Measurements from ENCODE around the gene ZFAND2A.

ZFAND2A gene

DNA sequence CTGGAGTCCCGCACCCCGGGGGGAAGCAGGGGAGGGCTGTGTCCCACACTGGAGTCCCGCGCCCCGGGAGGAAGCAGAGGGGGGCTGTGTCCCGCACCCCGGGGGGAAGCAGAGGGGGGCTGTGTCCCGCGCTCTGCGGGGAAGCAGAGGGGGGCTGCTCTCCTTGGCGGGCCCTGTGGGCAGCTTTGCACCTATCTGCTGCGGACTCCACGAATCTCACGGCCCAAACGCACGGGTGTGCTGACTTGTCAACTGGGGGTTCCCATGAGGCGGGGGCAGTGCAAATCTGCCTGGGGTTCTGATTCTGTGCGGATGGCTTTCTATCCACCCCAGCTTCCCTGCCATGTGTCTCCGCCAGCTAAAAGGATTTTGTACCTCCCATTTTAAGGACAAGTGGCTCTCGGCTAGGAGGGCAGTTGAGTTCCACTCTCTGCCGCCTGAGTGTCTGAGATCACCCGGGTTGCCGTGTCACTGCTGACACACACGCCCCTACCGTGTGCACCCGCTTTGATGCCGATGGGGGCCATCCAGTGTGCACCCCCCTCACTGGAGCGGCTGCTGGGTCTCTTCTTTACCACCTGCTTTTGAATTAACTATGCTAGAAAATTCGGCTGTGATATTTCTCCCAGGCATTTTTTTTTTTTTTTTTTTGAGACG, 51.6 kb downstream of the ZFAND2A start:
- H3K4me1 ChIP-seq (ENCODE audit: control insufficient read depth, low read depth, low read length) = no peaks in the 10 kb centered on the region
- no peak overlapping the region for H3K9ac ChIP-seq (ENCODE audit: low read length)
- H3K36me3 ChIP-seq (ENCODE audit: control insufficient read depth, low read depth, low read length) = no peaks in the 10 kb centered on the region
- no peaks in the 10 kb centered on the region for H3K27me3 ChIP-seq (ENCODE audit: control insufficient read depth, insufficient read depth, low read length)
- H3K27ac ChIP-seq (ENCODE audit: low read length) = no peak overlapping the region
- H3K4me3 ChIP-seq (ENCODE audit: low read length) = no peak overlapping the region
- H3K9me3 ChIP-seq (ENCODE audit: control insufficient read depth, low read depth, low read length) = no peaks in the 10 kb centered on the region

GRCh38 chr7:1106793-1107421, 53.1 kb downstream of the ZFAND2A start:
- no peaks in the 10 kb centered on the region for H3K9me3 ChIP-seq (ENCODE audit: control insufficient read depth, low read depth, low read length)
- no peaks in the 10 kb centered on the region for H3K27me3 ChIP-seq (ENCODE audit: control insufficient read depth, insufficient read depth, low read length)
- no peak overlapping the region for H3K27ac ChIP-seq (ENCODE audit: low read length)
- H3K4me3 ChIP-seq (ENCODE audit: low read length) = no peak overlapping the region
- no peaks in the 10 kb centered on the region for H3K4me1 ChIP-seq (ENCODE audit: control insufficient read depth, low read depth, low read length)
- H3K36me3 ChIP-seq (ENCODE audit: control insufficient read depth, low read depth, low read length) = no peaks in the 10 kb centered on the region
- H3K9ac ChIP-seq (ENCODE audit: low read length) = no peak overlapping the region

DNA sequence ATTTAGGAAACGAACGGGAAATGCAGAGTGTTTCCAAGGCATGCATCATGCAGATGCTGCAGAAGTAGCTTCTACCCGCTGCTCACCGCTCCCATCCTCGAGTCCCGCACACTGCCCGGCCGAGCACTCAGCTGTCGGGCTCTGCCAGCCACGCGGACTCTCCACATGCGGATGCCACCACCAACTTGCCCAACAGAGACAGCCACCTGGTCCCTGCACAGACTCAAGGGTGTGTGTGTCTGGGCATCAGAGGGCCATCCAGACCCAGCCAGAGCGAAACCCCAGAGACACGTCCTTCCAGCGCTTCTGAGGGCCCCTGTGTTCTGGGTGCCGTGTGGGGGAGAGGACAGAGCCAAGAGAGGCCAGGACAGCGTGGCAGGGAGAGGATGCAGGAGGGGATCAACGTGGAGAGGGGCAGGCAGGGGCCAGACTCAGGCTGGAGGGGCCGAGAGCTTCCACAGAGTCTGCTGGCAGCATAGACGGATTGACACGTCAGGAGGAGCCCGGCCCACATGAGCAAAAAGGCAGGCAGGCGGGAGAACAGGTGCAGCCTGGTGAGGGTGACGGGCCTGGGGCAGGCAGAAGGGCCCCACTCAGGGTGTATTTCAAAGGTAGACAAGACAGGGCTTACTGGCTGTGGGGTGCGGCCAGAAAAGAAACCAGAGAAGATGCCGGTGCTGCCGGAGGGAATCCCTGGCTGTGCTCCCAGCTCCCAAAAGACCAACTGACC, 53.8 kb downstream of the ZFAND2A start:
- H3K27me3 ChIP-seq (ENCODE audit: control insufficient read depth, insufficient read depth, low read length) = no peaks in the 10 kb centered on the region
- no peaks in the 10 kb centered on the region for H3K4me1 ChIP-seq (ENCODE audit: control insufficient read depth, low read depth, low read length)
- no peak overlapping the region for H3K27ac ChIP-seq (ENCODE audit: low read length)
- H3K4me3 ChIP-seq (ENCODE audit: low read length) = no peak overlapping the region
- H3K9ac ChIP-seq (ENCODE audit: low read length) = no peak overlapping the region
- no peaks in the 10 kb centered on the region for H3K9me3 ChIP-seq (ENCODE audit: control insufficient read depth, low read depth, low read length)
- H3K36me3 ChIP-seq (ENCODE audit: control insufficient read depth, low read depth, low read length) = no peaks in the 10 kb centered on the region

- H3K36me3 ChIP-seq (ENCODE audit: control insufficient read depth, low read depth, low read length) = no peaks in the 10 kb centered on the region
- H3K27me3 ChIP-seq (ENCODE audit: control insufficient read depth, insufficient read depth, low read length) = no peaks in the 10 kb centered on the region
- H3K9me3 ChIP-seq (ENCODE audit: control insufficient read depth, low read depth, low read length) = no peaks in the 10 kb centered on the region
- no peak overlapping the region for H3K9ac ChIP-seq (ENCODE audit: low read length)
- no peak overlapping the region for H3K4me3 ChIP-seq (ENCODE audit: low read length)
- no peaks in the 10 kb centered on the region for H3K4me1 ChIP-seq (ENCODE audit: control insufficient read depth, low read depth, low read length)
- H3K27ac ChIP-seq (ENCODE audit: low read length) = no peak overlapping the region
These were observed 54.8 kb downstream of the ZFAND2A start for GRCh38 chr7:1105189-1105588.

DNA sequence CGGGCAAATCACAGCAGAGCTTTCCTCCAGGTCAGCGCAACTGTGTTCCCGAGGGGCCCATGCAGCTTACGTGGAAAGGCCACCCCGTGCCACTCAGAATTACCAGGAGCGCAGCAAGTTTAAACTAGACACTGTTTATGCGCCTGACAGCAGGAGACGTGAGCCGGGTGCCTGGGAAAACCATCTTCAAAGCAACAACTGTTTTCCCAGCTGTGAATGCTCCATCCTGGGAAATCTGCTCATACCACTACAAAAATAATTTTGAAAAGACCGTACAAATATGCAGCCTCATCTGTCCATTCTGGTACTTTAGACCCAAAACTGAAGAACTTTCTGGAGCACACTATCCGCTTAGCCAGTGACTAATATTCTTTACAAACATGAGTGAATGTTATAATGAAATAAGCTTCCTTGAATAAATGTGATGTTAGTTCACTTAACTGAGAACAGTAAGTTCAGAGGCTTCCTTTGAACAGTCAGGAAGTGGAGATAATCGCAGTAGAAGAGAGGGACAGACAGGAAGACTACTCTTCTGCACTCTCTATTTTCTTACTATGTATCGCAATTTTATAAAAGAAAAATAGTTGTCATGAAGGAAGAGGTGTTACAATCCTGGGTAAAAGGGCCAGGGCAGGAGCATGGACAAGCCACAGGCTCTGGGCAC, 55.3 kb downstream of the ZFAND2A start:
- Histone ChIP-seq H3K27me3 (ENCODE audit: control insufficient read depth, insufficient read depth, low read length) (no peaks in the 10 kb centered on the region), H3K9ac (ENCODE audit: low read length) (no peak overlapping the region), H3K36me3 (ENCODE audit: control insufficient read depth, low read depth, low read length) (no peaks in the 10 kb centered on the region), H3K4me3 (ENCODE audit: low read length) (no peak overlapping the region), H3K27ac (ENCODE audit: low read length) (no peak overlapping the region), H3K4me1 (ENCODE audit: control insufficient read depth, low read depth, low read length) (no peaks in the 10 kb centered on the region), H3K9me3 (ENCODE audit: control insufficient read depth, low read depth, low read length) (no peaks in the 10 kb centered on the region)

DNA sequence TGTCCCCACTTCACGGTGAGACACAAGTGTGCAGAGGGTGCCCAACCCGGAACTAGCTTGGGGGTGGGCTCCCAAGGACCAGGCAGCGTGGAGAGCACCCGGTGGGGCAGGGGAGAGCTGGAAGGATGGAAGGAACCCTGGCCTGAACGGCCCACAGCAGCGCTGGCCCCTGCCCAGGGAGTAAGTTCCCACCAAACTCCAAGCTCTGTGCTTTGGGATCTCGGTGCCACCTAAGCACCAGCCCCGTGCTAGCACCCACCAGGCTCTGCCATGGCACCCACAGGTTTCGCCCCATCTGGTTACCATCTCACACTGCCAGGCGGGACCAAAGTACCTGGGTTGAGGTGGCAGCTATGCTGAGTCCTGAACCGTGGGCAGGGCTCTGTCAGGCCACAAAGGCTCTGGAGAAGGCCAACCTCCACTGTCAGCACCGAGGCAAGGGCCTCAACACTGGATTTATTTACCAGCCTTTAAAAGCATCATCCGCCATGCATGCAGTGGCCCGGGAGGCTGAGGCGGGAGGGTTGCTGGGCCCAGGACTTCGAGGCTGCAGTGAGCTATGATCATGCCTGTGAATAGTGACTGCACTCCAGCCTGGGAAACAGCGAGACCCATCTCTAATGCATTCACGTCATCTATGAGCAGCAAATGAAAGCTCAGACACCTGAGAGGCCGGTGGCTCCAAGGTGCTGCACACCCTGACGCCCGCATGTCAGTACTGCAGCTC, 56.0 kb downstream of the ZFAND2A start:
- Histone ChIP-seq H3K27me3 (ENCODE audit: control insufficient read depth, insufficient read depth, low read length) (no peaks in the 10 kb centered on the region), H3K36me3 (ENCODE audit: control insufficient read depth, low read depth, low read length) (no peaks in the 10 kb centered on the region), H3K27ac (ENCODE audit: low read length) (no peak overlapping the region), H3K9ac (ENCODE audit: low read length) (no peak overlapping the region), H3K4me1 (ENCODE audit: control insufficient read depth, low read depth, low read length) (no peaks in the 10 kb centered on the region), H3K4me3 (ENCODE audit: low read length) (no peak overlapping the region), H3K9me3 (ENCODE audit: control insufficient read depth, low read depth, low read length) (no peaks in the 10 kb centered on the region)

- Histone ChIP-seq H3K36me3 (ENCODE audit: control insufficient read depth, low read depth, low read length) (no peaks in the 10 kb centered on the region), H3K4me1 (ENCODE audit: control insufficient read depth, low read depth, low read length) (no peaks in the 10 kb centered on the region), H3K4me3 (ENCODE audit: low read length) (no peak overlapping the region), H3K27ac (ENCODE audit: low read length) (no peak overlapping the region), H3K9ac (ENCODE audit: low read length) (no peak overlapping the region), H3K9me3 (ENCODE audit: control insufficient read depth, low read depth, low read length) (no peaks in the 10 kb centered on the region), H3K27me3 (ENCODE audit: control insufficient read depth, insufficient read depth, low read length) (no peaks in the 10 kb centered on the region)
These were observed 56.8 kb downstream of the ZFAND2A start for GRCh38 chr7:1103009-1103788.

Measured in iPS-18a (cell line).